HepG2 (cell line): Measurements from ENCODE around the gene CCDC191. TPM values are rescaled to one million over a fixed set of nuclear protein-coding genes. Genes with fewer than 3 reads are reported as not detected.

Experiments
- ATAC-seq: fragments of 200-7000 bp; cut with Tn5 transposase; 3 replicates; pipeline ENCODE4 v1.9.1; 2020; ENCODE audit warnings: mild to moderate bottlenecking, moderate library complexity
- BruUV-seq: library from RNA; stranded (reverse); fragments of 400-500 nt; replicated peaks from 2 replicates; lab custom pipeline; 2021; lab: Mats Ljungman, UMichigan
- CTCF ChIA-PET: fragments of 300-600 bp; formaldehyde crosslinking; extraction: SDS; loops from one replicate; lab custom pipeline; 2021; ENCODE audit warnings: low total read pairs, inconsistent platforms, low intra/inter-chr PET ratio; lab: Yijun Ruan, JAX
- POLR2A ChIA-PET: fragments of 350-600 bp; sonication (Branson Sonifier 250); formaldehyde crosslinking; loops from one replicate; lab custom pipeline; 2020; ENCODE audit warnings: antibody characterized with exemption, inconsistent platforms; lab: Yijun Ruan, JAX
- DNase-seq: peaks from one replicate; pipeline ENCODE4 v3.0.0-alpha.2; 2015; ENCODE audit warnings: low spot score
- FAIRE-seq: peaks from 3 replicates; lab custom pipeline; 2011; peaks lifted over from hg19 to GRCh38; lab: Jason Lieb, UNC
- H2AFZ ChIP-seq: one replicate; pipeline ENCODE4 v1.6.1; 2011; ENCODE audit warnings: low read length, inconsistent platforms
- H3K27ac ChIP-seq: fragments of 300-600 bp; 3 replicates; pipeline ENCODE4 v1.8.0; 2011; ENCODE audit warnings: mixed run types, mild to moderate bottlenecking, mixed read lengths, low read length, inconsistent platforms; ENCODE audit not compliant: insufficient read depth; ENCODE audit errors: extremely low read length
- H3K27me3 ChIP-seq, 2 experiments: fragments of 200-600 bp in 1 of 2; 2 replicates in 1 of 2; 3 replicates in 1 of 2; pipeline versions ENCODE4 v1.6.0 to v1.8.0; 2011; ENCODE audit warnings: low read length in 2 of 2, mild to moderate bottlenecking in 2 of 2, moderate library complexity in 2 of 2, inconsistent platforms in 1 of 2; ENCODE audit not compliant: insufficient read depth in 2 of 2, control insufficient read depth in 1 of 2
- H3K36me3 ChIP-seq, 2 experiments: fragments of 200-600 bp in 1 of 2; replicated peaks in 1 of 2; 2 replicates in 1 of 2; 3 replicates in 1 of 2; pipeline versions ENCODE4 v1.5.1 to v1.8.0; 2011; ENCODE audit warnings: low read length in 2 of 2, inconsistent platforms in 1 of 2; ENCODE audit not compliant: insufficient read depth in 2 of 2, control insufficient read depth in 1 of 2
- H3K4me1 ChIP-seq: 2 replicates; pipeline ENCODE4 v1.5.1; 2012; ENCODE audit warnings: low read length, inconsistent platforms; ENCODE audit not compliant: insufficient read depth
- H3K4me2 ChIP-seq: 2 replicates; pipeline ENCODE4 v1.6.0; 2011; ENCODE audit warnings: low read depth, low read length, inconsistent platforms
- H3K4me3 ChIP-seq, 3 experiments: fragments of 200-600 bp in 1 of 3; sonication (generic), shearing (Covaris generic) in 1 of 3; replicated peaks in 1 of 3; 2 replicates each; pipeline ENCODE4 v1.5.1; 2011 to 2016; ENCODE audit warnings: low read length in 3 of 3, inconsistent platforms in 2 of 3, low read depth in 2 of 3, mild to moderate bottlenecking in 2 of 3, control low read depth in 1 of 3, mixed read lengths in 1 of 3; ENCODE audit not compliant: insufficient read depth in 1 of 3
- H3K79me2 ChIP-seq: one replicate; pipeline ENCODE4 v1.6.1; 2011; ENCODE audit warnings: low read length, inconsistent platforms; ENCODE audit not compliant: insufficient read depth
- H3K9ac ChIP-seq: 2 replicates; pipeline ENCODE4 v1.6.0; 2011; ENCODE audit warnings: mild to moderate bottlenecking, low read depth, low read length, inconsistent platforms; ENCODE audit not compliant: insufficient read depth
- H3K9me3 ChIP-seq: 2 replicates; pipeline ENCODE4 v1.5.1; 2012; ENCODE audit warnings: mild to moderate bottlenecking, low read length
- H4K20me1 ChIP-seq: 2 replicates; pipeline ENCODE4 v1.6.0; 2011; ENCODE audit warnings: inconsistent platforms, mild to moderate bottlenecking, low read length, moderate library complexity; ENCODE audit not compliant: insufficient read depth
- CTCF ChIP-seq: sonication (generic); formaldehyde crosslinking; IDR thresholded peaks from 2 replicates; pipeline ENCODE4 v1.5.0; 2020; ENCODE audit warnings: mild to moderate bottlenecking, missing genetic modification reagents, moderate library complexity
- DZIP1 ChIP-seq: sonication (generic); formaldehyde crosslinking; IDR thresholded peaks from 2 replicates; pipeline ENCODE4 v1.5.0; 2020; ENCODE audit warnings: mild to moderate bottlenecking, missing genetic modification reagents
- FOXA1 ChIP-seq, 2 experiments: fragments of 450-650 bp in 1 of 2; sonication (generic) in 1 of 2; formaldehyde crosslinking in 1 of 2; IDR thresholded peaks; 2 replicates each; pipeline versions ENCODE4 v1.4.0 to v1.6.1; 2016 to 2020; ENCODE audit warnings: missing genetic modification reagents in 1 of 2
- PPARG ChIP-seq: conservative IDR thresholded peaks from 2 replicates; pipeline ENCODE4 v1.6.1; 2016; ENCODE audit warnings: missing biosample characterization, missing genetic modification reagents
- ZFYVE20 ChIP-seq: sonication (generic); formaldehyde crosslinking; IDR thresholded peaks from 2 replicates; pipeline ENCODE4 v1.8.0; 2023; ENCODE audit warnings: low read depth, mild to moderate bottlenecking, moderate library complexity, missing genetic modification reagents, borderline replicate concordance
- ZNF543 ChIP-seq: sonication (generic); formaldehyde crosslinking; IDR thresholded peaks from 2 replicates; pipeline ENCODE4 v1.4.0; 2020; ENCODE audit warnings: mild to moderate bottlenecking, missing genetic modification reagents
- ZNF547 ChIP-seq: sonication (generic); formaldehyde crosslinking; IDR thresholded peaks from 2 replicates; pipeline ENCODE4 v1.5.1; 2020; ENCODE audit warnings: mild to moderate bottlenecking, missing genetic modification reagents
- ZNF549 ChIP-seq: sonication (generic); formaldehyde crosslinking; IDR thresholded peaks from 2 replicates; pipeline ENCODE4 v1.5.0; 2020; ENCODE audit warnings: missing genetic modification reagents
- ZNF597 ChIP-seq: sonication (generic); formaldehyde crosslinking; IDR thresholded peaks from 2 replicates; pipeline ENCODE4 v1.5.0; 2020; ENCODE audit warnings: missing genetic modification reagents
- ZNF670 ChIP-seq: sonication (generic); formaldehyde crosslinking; IDR thresholded peaks from 2 replicates; pipeline ENCODE4 v1.8.0; 2022; ENCODE audit warnings: mild to moderate bottlenecking, missing genetic modification reagents, borderline replicate concordance
- ZNF878 ChIP-seq: sonication (generic); formaldehyde crosslinking; IDR thresholded peaks from 2 replicates; pipeline ENCODE4 v1.8.1; 2023; ENCODE audit warnings: mild to moderate bottlenecking, missing genetic modification reagents, moderate library complexity
- WGBS: methylation state at CpG from one replicate; pipeline ENCODE4 v1.1.6; 2017; ENCODE audit warnings: low lambda C conversion rate; 5-methylcytosine and 5-hydroxymethylcytosine counted together
- in situ Hi-C: cut with HindIII; loops from 2 replicates; pipeline ENCODE4 v1.10.0; 2017; ENCODE audit warnings: low pct_unique_long_range_greater_than_20kb; ENCODE audit not compliant: extremely low pct_ligation_motif_present
- intact Hi-C: fragments of 100-400 bp; cut with micrococcal nuclease; formaldehyde crosslinking; loops from one replicate; pipeline ENCODE4 v1.10.0; 2022; ENCODE audit not compliant: unreplicated experiment
- polyA plus RNA-seq, 8 experiments: library from polyadenylated mRNA; depleted of rRNA in 3 of 8; stranded (reverse) in 7 of 8; unstranded in 1 of 8; fragments of >200 nt; fragmentation: Illumina TruSeq in 4 of 8; extraction: Trizol in 4 of 8; gene quantifications; 2 replicates each; pipeline versions ENCODE4 v1.2.1 to v1.2.3, GENCODE V29; 2011 to 2016; ENCODE audit warnings: low read depth in 4 of 8, missing spikeins in 1 of 8, mixed read lengths in 1 of 8; ENCODE audit not compliant: insufficient read depth in 1 of 8
- total RNA-seq, 5 experiments: library from RNA; depleted of rRNA; stranded (reverse); fragments of >200 nt; fragmentation: Illumina TruSeq; extraction: Trizol; gene quantifications; 2 replicates each; pipeline ENCODE4 v1.2.3, GENCODE V29; 2016; ENCODE audit warnings: low read depth in 1 of 5

CCDC191 gene
- total and polyA plus RNA-seq, 2 of the 13 experiments (the other 11 are each of a cell fraction or from before 2014, with no cell fraction given): 0.91 to 1.4 TPM

GRCh38 chr3:113963879-113964278, 92.4 kb downstream of the CCDC191 start:
- H3K36me3 ChIP-seq: no peaks in the 10 kb centered on the region
- no peak for ATAC-seq
- POLR2A ChIA-PET: no interaction called here

More at GRCh38 chr3:113963879-113964278, 92.4 kb downstream of the CCDC191 start:
- no peak for FAIRE-seq
- Histone ChIP-seq H3K27me3 (no peaks in the 10 kb centered on the region), H3K9ac (no peak overlapping the region), H2AFZ (no peak overlapping the region)
- TF ChIP-seq DZIP1 (no peak), ZNF549 (CRISPR knock-in tag) (no peak), ZNF547 (CRISPR knock-in tag) (no peak), ZNF543 (CRISPR knock-in tag) (no peak), FOXA1 (IDR thresholded peaks at IDR 0.05) (no peak), FOXA1 (CRISPR knock-in tag; IDR thresholded peaks at IDR 0.05) (no peak), ZNF597 (CRISPR knock-in tag) (no peak), PPARG (no peak), ZNF878 (CRISPR knock-in tag) (no peak), CTCF (no peak), ZFYVE20 (no peak), ZNF670 (CRISPR knock-in tag) (no peak)
- TF ChIP-seq, all 625 proteins: peak for 0
- Histone ChIP-seq H3K9me3 (no peaks in the 10 kb centered on the region), H4K20me1 (no peaks in the 10 kb centered on the region), H3K27ac (no peak overlapping the region), H3K4me1 (no peaks in the 10 kb centered on the region), H3K4me3 (no peak overlapping the region), H3K79me2 (no peaks in the 10 kb centered on the region), H3K4me2 (no peak overlapping the region)
- CTCF ChIA-PET: no interaction called here
- WGBS: 96% methylated on average over 3 of the region's 3 CpGs
- no TSS peak for BruUV-seq
- DNase-seq: no peak
- in situ Hi-C loops (no loop called here), intact Hi-C loops (loop anchor here (10.0 kb wide), 1 partner anchor 191 kb away; no protein-coding TSS in a partner anchor)
